PC-3 (cell line): ENCODE results near the gene GORASP1. TPM values are rescaled to one million over a fixed set of nuclear protein-coding genes. Genes with fewer than 3 reads are reported as not detected.

ENCODE experiments used
- ATAC-seq: fragments of 200-7000 bp; cut with Tn5 transposase; 2 replicates; pipeline ENCODE4 v1.9.1; 2020; ENCODE audit warnings: mild to moderate bottlenecking, moderate library complexity
- BruUV-seq: library from RNA; stranded (reverse); fragments of 400-500 nt; replicated peaks from 2 replicates; lab custom pipeline; 2021; lab: Mats Ljungman, UMichigan
- CTCF ChIA-PET: fragments of 300-600 bp; sonication (Branson Sonifier 250); formaldehyde crosslinking; loops from one replicate; lab custom pipeline; 2022; ENCODE audit warnings: antibody characterized with exemption; lab: Charles Lee
- POLR2A ChIA-PET: fragments of 300-600 bp; sonication (Branson Sonifier 250); formaldehyde crosslinking; loops from one replicate; lab custom pipeline; 2022; ENCODE audit warnings: antibody characterized with exemption; ENCODE audit not compliant: unreplicated experiment; lab: Charles Lee
- DNase-seq: peaks from one replicate; pipeline ENCODE4 v3.0.0-alpha.2; 2015
- H2AFZ ChIP-seq: fragments of 300-600 bp; sonication (generic); 2 replicates; pipeline ENCODE4 v1.6.0; 2016; ENCODE audit warnings: antibody characterized with exemption, low read length
- H3F3A ChIP-seq: fragments of 300-600 bp; sonication (generic); one replicate; pipeline ENCODE4 v1.6.0; 2017; ENCODE audit warnings: antibody characterized with exemption, low read length, control low read depth, mild to moderate bottlenecking; ENCODE audit not compliant: unreplicated experiment
- H3K27ac ChIP-seq: fragments of 300-600 bp; sonication (generic); 2 replicates; pipeline ENCODE4 v1.5.1; 2016; ENCODE audit warnings: mild to moderate bottlenecking, low read length
- H3K27me3 ChIP-seq: fragments of 300-600 bp; sonication (generic); 2 replicates; pipeline ENCODE4 v1.6.1; 2016; ENCODE audit warnings: low read length, mixed read lengths
- H3K36me3 ChIP-seq: fragments of 300-600 bp; sonication (generic); 2 replicates; pipeline ENCODE4 v1.6.1; 2016; ENCODE audit warnings: low read depth, mixed run types, low read length, mixed read lengths
- H3K4me1 ChIP-seq: fragments of 300-600 bp; sonication (generic); 2 replicates; pipeline ENCODE4 v1.5.1; 2016; ENCODE audit warnings: low read length; ENCODE audit not compliant: insufficient read depth
- H3K4me2 ChIP-seq: fragments of 300-600 bp; sonication (generic); 2 replicates; pipeline ENCODE4 v1.6.0; 2016; ENCODE audit warnings: low read length
- H3K4me3 ChIP-seq: fragments of 300-600 bp; sonication (generic); 2 replicates; pipeline ENCODE4 v1.5.1; 2016; ENCODE audit warnings: mild to moderate bottlenecking, low read length, mixed read lengths
- H3K79me2 ChIP-seq: fragments of 300-600 bp; sonication (generic); 2 replicates; pipeline ENCODE4 v1.6.1; 2017; ENCODE audit warnings: low read length, mixed read lengths
- H3K9ac ChIP-seq: fragments of 300-600 bp; sonication (generic); 2 replicates; pipeline ENCODE4 v1.6.0; 2016; ENCODE audit warnings: mild to moderate bottlenecking, low read length
- H3K9me2 ChIP-seq: fragments of 300-600 bp; sonication (generic); replicated peaks from 2 replicates; pipeline ENCODE4 v1.6.1; 2016; ENCODE audit warnings: mixed run types, low read length, mixed read lengths
- H3K9me3 ChIP-seq: fragments of 300-600 bp; sonication (generic); 2 replicates; pipeline ENCODE4 v1.6.1; 2016; ENCODE audit warnings: low read length, mixed read lengths
- H4K20me1 ChIP-seq: fragments of 300-600 bp; sonication (generic); 2 replicates; pipeline ENCODE4 v1.6.1; 2016; ENCODE audit warnings: low read length, mixed read lengths
- CTCF ChIP-seq: fragments of 300-600 bp; sonication (generic); conservative IDR thresholded peaks from 2 replicates; pipeline ENCODE4 v1.5.1; 2017; ENCODE audit warnings: antibody characterized with exemption, low read depth, mild to moderate bottlenecking, low read length
- EZH2 ChIP-seq: fragments of 300-600 bp; sonication (generic); IDR thresholded peaks from one replicate; pipeline ENCODE4 v1.6.1; 2017; ENCODE audit warnings: antibody characterized with exemption, mild to moderate bottlenecking, low read length; ENCODE audit not compliant: unreplicated experiment
- EZH2phosphoT487 ChIP-seq: fragments of 300-600 bp; sonication (generic); IDR thresholded peaks from 2 replicates; pipeline ENCODE4 v1.6.1; 2018; ENCODE audit warnings: mild to moderate bottlenecking, antibody characterized with exemption, low read length, borderline replicate concordance
- intact Hi-C: fragments of 100-400 bp; cut with micrococcal nuclease; formaldehyde crosslinking; loops from 2 replicates; pipeline ENCODE4 v1.9.0; 2023
- total RNA-seq: library from RNA; depleted of rRNA; stranded (reverse); fragments of >200 nt; gene quantifications from 2 replicates; pipeline ENCODE4 v1.2.3, GENCODE V29; 2014

GORASP1 gene
- total RNA-seq, 1 experiment from 2014 or later: 47.4 TPM

- TSS peak; percentile 33 for BruUV-seq
- Histone ChIP-seq H3K4me1 (peaks cover 28% of the 10 kb centered on the region), H3K9me3 (no peaks in the 10 kb centered on the region), H3K9me2 (no peaks in the 10 kb centered on the region), H3K4me2 (0 out of 2 replicates have a peak overlapping the region, but pooled peaks have one; percentile 70), H3K79me2 (peaks cover 34% of the 10 kb centered on the region), H3K9ac (no peak overlapping the region), H4K20me1 (peaks cover 27% of the 10 kb centered on the region), H3K36me3 (no peaks in the 10 kb centered on the region), H3K27ac (no peak overlapping the region), H3K4me3 (no peak overlapping the region), H3F3A (no peaks in the 10 kb centered on the region), H2AFZ (no peak overlapping the region), H3K27me3 (no peaks in the 10 kb centered on the region)
- ChIA-PET CTCF (no interaction called here), POLR2A (no interaction called here)
- ATAC-seq (no peak), DNase-seq (no peak)
- intact Hi-C loops: no loop called here
- TF ChIP-seq EZH2: no peak
- no peak for TF ChIP-seq CTCF
- TF ChIP-seq EZH2phosphoT487: no peak
These were observed 47.0 kb upstream of the GORASP1 start for GRCh38 chr3:39154280-39155021.

DNA sequence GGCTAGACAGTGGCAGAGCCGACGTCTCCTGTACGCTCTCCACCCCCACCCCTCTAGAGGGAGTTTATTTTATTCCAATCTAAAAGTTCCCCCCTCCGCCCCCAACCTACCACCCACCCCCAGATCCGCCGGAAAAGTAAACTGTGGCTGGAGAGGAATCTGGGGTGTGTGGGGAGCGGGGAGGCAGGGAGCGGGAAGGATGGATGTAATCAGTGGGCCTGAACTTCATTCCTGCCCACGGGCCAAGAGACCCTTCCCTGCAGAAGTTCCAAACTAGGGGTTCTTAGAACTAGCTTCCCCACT lies 46.5 kb upstream of the GORASP1 start:
- DNase-seq (no peak), ATAC-seq (no peak)
- no TSS peak for BruUV-seq
- ChIA-PET POLR2A (no interaction called here), CTCF (no interaction called here)
- peak overlapping the region; percentile 70 for H3K4me2 ChIP-seq
- H3K9me2 ChIP-seq: no peaks in the 10 kb centered on the region
- peaks cover 40% of the 10 kb centered on the region for H3K79me2 ChIP-seq
- intact Hi-C loops: no loop called here
- H4K20me1 ChIP-seq: peaks cover 33% of the 10 kb centered on the region
- H3K9me3 ChIP-seq: no peaks in the 10 kb centered on the region
- no peak overlapping the region for H2AFZ ChIP-seq
- H3K36me3 ChIP-seq: no peaks in the 10 kb centered on the region; the same call in 1 of the 2 replicates
- no peaks in the 10 kb centered on the region for H3K27me3 ChIP-seq
- peaks cover 33% of the 10 kb centered on the region for H3K4me1 ChIP-seq
- H3K4me3 ChIP-seq: peak overlapping the region; percentile 50
- no peak overlapping the region for H3K9ac ChIP-seq
- H3K27ac ChIP-seq: no peak overlapping the region
- H3F3A ChIP-seq: no peaks in the 10 kb centered on the region
- TF ChIP-seq EZH2 (no peak), CTCF (no peak), EZH2phosphoT487 (no peak)
